Chondrocyte (in vitro differentiated cells): ENCODE results near the gene NOM1. TPM values are rescaled to one million over a fixed set of nuclear protein-coding genes. Genes with fewer than 3 reads are reported as not detected.

Experiments
- DNase-seq: peaks from one replicate; pipeline ENCODE4 v3.0.0; 2021; ENCODE audit warnings: mixed read lengths, low spot score
- H3K27ac Mint-ChIP-seq: one replicate; pipeline ENCODE4 v1.8.0; 2021; ENCODE audit warnings: mild to moderate bottlenecking, moderate library complexity, mixed read lengths; ENCODE audit not compliant: unreplicated experiment
- H3K27me3 Mint-ChIP-seq: 2 replicates; pipeline ENCODE4 v1.8.0; 2021; ENCODE audit warnings: low read depth, mixed read lengths
- H3K36me3 Mint-ChIP-seq: 2 replicates; pipeline ENCODE4 v1.8.0; 2021; ENCODE audit warnings: low read depth, mixed read lengths
- H3K4me1 Mint-ChIP-seq: 2 replicates; pipeline ENCODE4 v1.8.0; 2021; ENCODE audit warnings: low read depth, mild to moderate bottlenecking, mixed read lengths
- H3K4me3 Mint-ChIP-seq: one replicate; pipeline ENCODE4 v1.8.0; 2021; ENCODE audit warnings: mild to moderate bottlenecking, moderate library complexity, mixed read lengths; ENCODE audit not compliant: unreplicated experiment
- H3K9me3 Mint-ChIP-seq: 2 replicates; pipeline ENCODE4 v1.8.0; 2021; ENCODE audit warnings: low read depth, mixed read lengths
- total RNA-seq: library from RNA; stranded (reverse); gene quantifications from 3 replicates; pipeline ENCODE4 v1.2.1, GENCODE V29; 2021
- TF ChIP-seq, protein P1 (sequence below): fragments of 200-600 bp; sonication (generic); IDR thresholded peaks from 2 replicates; pipeline ENCODE4 v1.5.0; 2021; ENCODE audit warnings: antibody characterized with exemption, mild to moderate bottlenecking, moderate library complexity

NOM1 gene
- total RNA-seq, 1 donor from 2014 or later: 16.9 TPM

DNA sequence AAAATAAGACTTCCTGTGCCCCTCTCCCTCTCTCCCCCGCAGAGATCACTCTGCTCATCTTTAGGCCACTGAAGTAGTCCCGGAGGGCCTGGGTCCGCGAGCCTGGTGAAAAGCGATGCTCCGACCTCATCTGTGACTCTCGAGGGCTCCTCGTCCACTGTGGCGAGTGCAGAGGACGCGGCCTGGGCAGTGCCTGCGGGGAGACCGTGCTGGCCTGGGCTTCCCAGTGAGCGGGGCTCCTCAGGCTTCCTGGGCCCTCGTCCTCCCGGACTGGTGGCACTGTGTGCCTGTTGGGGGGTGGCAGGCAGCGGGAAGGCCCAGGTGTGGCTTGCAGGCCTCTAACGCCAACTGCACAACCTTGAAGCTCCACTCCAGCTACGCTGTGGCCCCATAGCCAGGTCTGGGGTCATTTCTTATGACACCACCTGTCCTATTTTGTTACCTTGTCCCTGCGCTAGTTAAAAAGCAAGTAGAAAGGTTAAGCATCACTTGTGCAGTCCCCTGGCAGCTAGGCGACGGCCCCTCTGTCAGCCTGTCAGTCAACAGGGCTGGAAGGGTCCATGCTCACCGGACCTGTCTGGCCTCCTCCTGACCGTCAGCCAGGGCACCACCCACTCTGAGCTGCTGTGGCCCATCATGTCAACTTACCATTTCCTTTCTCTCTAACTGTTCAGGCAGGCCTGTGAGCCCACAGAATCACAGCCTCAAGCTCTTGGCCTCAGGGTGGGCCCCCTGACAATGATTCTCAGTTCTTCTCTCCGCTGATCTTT is 40.4 kb downstream of the NOM1 start:
- Mint-ChIP-seq H3K36me3 (peaks cover 1% of the 10 kb centered on the region), H3K27ac (no peak overlapping the region)
- no peak for DNase-seq

DNA sequence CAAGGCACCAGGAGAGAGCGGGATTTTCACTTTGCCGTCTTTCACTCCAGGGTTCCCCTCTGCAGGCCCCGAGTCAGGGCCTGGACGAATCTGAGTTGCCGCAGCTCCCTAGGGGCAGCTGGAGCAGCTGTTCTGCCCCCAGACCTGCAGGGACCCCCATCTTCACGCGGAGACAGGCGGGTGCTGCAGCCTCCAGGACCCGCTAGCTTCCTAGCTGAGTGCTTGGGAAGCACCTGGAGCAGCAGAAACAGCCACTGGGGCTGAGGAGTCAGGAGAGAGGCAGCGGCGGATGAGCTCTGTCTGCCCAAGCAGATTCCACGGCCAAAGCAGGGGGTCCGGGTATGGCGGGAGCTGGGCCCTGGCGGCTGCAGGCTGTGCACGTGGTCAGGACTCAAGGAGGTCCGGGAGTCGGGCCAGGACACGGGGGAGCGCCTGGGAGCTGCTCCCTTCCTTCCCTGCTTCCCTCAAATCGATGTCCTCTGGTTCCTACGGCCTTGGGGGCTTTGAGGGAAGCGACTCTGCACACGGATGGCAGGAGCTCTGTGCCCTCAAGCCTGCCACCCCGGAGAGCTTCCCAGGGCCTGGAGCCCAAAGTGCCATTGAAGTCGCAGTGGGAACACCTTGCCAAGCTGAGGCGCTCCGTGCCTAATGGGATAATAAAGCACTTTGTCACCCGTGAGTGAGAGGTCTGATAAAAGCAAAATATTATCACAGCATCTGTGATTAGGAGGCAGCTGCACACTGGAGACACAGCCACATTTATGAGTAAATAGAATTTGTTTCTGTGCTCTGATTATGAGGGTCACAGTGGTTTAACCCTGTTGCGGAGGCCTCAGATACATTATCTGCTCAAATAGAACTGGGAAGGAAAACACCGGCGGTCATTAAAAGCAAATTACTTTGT is 43.8 kb downstream of the NOM1 start:
- Mint-ChIP-seq H3K27ac (no peak overlapping the region), H3K9me3 (peaks cover 4% of the 10 kb centered on the region), H3K4me1 (no peaks in the 10 kb centered on the region), H3K4me3 (no peak overlapping the region), H3K27me3 (peaks cover 33% of the 10 kb centered on the region), H3K36me3 (peaks cover 8% of the 10 kb centered on the region)
- DNase-seq: no peak
- TF ChIP-seq, protein P1, sequence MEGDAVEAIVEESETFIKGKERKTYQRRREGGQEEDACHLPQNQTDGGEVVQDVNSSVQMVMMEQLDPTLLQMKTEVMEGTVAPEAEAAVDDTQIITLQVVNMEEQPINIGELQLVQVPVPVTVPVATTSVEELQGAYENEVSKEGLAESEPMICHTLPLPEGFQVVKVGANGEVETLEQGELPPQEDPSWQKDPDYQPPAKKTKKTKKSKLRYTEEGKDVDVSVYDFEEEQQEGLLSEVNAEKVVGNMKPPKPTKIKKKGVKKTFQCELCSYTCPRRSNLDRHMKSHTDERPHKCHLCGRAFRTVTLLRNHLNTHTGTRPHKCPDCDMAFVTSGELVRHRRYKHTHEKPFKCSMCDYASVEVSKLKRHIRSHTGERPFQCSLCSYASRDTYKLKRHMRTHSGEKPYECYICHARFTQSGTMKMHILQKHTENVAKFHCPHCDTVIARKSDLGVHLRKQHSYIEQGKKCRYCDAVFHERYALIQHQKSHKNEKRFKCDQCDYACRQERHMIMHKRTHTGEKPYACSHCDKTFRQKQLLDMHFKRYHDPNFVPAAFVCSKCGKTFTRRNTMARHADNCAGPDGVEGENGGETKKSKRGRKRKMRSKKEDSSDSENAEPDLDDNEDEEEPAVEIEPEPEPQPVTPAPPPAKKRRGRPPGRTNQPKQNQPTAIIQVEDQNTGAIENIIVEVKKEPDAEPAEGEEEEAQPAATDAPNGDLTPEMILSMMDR: no peak

More for the DNA sequence above, 40.4 kb downstream of the NOM1 start:
- TF ChIP-seq, protein P1: no peak
- Mint-ChIP-seq H3K4me1 (no peaks in the 10 kb centered on the region), H3K27me3 (peaks cover 10% of the 10 kb centered on the region), H3K9me3 (no peaks in the 10 kb centered on the region), H3K4me3 (no peak overlapping the region)

DNA sequence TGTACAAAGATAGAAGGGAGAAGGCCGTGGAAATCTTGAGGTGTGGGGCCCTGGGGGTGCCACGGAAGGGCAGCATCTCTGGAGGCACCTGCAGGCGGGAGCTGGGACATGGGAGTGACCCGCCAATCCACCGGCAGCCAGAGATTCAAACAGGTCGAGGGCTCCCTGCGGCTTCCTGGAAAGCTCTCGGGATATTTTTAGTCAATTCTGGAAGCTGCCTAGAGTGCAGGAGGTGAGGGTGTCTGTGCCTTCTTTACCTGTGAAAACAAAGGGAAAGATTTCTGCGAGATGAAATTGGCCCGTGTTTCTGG is 44.4 kb downstream of the NOM1 start:
- no peaks in the 10 kb centered on the region for H3K4me1 Mint-ChIP-seq
- DNase-seq: peak; percentile 72
- TF ChIP-seq, protein P1: no peak
- H3K36me3 Mint-ChIP-seq: peaks cover 8% of the 10 kb centered on the region
- peaks cover 36% of the 10 kb centered on the region for H3K27me3 Mint-ChIP-seq
- H3K4me3 Mint-ChIP-seq: no peak overlapping the region
- H3K9me3 Mint-ChIP-seq: peaks cover 4% of the 10 kb centered on the region
- H3K27ac Mint-ChIP-seq: no peak overlapping the region

DNA sequence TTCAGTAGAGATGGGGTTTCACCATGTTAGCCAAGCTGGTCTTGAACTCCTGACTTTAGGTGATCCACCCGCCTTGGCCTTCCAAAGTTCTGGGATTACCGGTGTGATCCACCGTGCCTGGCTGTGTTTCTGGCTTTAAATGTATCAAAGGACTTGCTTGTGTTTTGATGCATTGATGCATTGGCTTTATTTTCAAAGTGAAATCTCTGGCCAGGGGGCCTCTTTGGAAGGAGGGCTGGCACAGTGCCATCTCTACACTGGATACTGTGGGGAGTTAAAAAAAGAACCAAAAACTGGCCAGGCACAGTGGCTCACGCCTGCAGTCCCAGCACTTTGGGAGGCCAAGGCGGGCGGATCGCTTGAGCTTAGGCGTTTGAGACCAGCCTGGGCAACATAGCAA is 44.9 kb downstream of the NOM1 start:
- no peaks in the 10 kb centered on the region for H3K4me1 Mint-ChIP-seq
- H3K27ac Mint-ChIP-seq: no peak overlapping the region
- peaks cover 4% of the 10 kb centered on the region for H3K9me3 Mint-ChIP-seq
- TF ChIP-seq, protein P1: no peak
- peak; percentile 48 for DNase-seq
- peaks cover 41% of the 10 kb centered on the region for H3K27me3 Mint-ChIP-seq
- peaks cover 8% of the 10 kb centered on the region for H3K36me3 Mint-ChIP-seq
- no peak overlapping the region for H3K4me3 Mint-ChIP-seq
